Kidney tubule cell (primary cell): Measurements from ENCODE around the gene MPHOSPH9.
"Not testable (repeated sequence)": the region's sequence is repeated elsewhere in the genome, so short reads cannot be mapped to it uniquely, and the experiment has no call there.

Experiments used
- DNase-seq: peaks from one replicate; pipeline ENCODE4 v3.0.0-alpha.2; 2018; ENCODE audit warnings: low spot score

Gene MPHOSPH9

DNA sequence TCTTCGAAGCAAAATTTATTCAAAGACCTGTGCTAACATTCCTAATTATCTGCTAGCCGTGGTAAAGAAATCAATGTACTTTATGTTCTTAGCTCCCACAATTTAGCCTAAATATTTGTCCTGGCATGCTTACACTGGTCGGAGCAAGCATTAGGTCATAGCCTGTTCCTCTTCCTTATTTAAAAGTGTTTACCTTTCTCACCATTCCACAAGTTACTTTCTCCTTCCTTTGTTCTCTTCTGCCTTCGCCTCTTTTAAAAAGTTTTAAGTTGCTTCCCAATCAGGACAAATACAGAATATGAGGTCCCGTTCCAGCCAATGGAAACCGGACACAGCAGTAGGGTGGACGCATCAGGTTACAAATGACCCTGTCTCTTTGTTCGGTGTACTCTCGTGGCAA lies 27.1 kb upstream of the MPHOSPH9 start:
- DNase-seq, result no peak

GRCh38 chr12:123258593-123258992 lies 25.7 kb upstream of the MPHOSPH9 start:
- no peak for DNase-seq

- no peak for DNase-seq
These were observed 22.0 kb upstream of the MPHOSPH9 start for GRCh38 chr12:123254853-123255446.

DNA sequence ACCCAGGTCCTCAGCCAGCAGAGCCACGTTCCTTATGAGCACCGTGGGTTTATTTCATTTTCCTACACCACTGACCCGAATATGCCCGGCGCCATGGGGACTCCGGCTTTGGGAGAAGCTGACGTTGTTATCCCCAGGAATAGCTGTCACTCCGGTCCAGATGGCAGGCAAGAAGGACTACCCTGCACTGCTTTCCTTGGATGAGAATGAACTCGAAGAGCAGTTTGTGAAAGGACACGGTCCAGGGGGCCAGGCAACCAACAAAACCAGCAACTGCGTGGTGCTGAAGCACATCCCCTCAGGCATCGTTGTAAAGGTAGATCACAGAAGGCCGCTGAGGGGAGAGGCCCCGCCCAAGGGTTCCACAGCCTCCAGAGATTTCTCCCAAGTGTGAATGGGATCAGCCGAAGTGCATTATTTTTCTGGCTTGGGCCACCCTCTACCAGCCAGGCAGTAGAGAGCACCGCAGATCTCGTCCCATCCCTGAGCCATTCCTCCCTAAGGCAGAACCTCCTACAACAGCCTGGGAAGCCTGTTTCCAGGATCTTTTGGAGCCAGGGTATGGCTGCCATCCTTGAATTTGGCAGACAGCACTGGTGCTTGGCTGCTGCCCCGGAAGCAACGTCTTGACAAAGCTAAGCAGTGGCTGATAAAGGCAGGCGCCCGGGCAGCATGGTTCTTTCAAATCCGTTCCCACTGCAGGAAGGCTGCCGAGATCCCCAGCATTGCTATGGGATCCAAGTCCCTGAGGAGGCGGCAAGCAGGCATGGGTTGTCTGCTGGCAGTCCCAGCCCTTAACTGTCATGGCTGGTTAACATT lies 20.9 kb upstream of the MPHOSPH9 start:
- DNase-seq, result no peak

DNA sequence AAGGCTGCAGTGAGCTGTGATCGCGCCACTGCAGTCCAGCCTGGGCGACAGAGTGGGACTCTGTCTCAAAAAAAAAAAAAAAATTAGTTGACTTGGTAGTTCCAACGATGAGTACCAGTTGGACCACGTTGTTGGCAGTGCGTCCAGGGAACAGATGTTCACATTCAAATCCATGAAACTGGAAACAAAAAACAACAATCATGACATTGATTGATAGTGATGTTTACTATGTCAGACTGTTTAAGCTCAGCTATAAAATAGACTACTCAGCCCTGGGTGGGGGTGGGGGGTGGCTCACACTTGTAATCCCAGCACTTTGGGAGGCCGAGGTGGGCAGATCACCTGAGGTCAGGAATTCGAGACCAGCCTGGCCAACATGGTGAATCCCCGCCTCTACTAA lies 19.4 kb upstream of the MPHOSPH9 start:
- not testable (repeated sequence) for DNase-seq

GRCh38 chr12:123251403-123252076 lies 18.6 kb upstream of the MPHOSPH9 start:
- DNase-seq, result no peak

DNA sequence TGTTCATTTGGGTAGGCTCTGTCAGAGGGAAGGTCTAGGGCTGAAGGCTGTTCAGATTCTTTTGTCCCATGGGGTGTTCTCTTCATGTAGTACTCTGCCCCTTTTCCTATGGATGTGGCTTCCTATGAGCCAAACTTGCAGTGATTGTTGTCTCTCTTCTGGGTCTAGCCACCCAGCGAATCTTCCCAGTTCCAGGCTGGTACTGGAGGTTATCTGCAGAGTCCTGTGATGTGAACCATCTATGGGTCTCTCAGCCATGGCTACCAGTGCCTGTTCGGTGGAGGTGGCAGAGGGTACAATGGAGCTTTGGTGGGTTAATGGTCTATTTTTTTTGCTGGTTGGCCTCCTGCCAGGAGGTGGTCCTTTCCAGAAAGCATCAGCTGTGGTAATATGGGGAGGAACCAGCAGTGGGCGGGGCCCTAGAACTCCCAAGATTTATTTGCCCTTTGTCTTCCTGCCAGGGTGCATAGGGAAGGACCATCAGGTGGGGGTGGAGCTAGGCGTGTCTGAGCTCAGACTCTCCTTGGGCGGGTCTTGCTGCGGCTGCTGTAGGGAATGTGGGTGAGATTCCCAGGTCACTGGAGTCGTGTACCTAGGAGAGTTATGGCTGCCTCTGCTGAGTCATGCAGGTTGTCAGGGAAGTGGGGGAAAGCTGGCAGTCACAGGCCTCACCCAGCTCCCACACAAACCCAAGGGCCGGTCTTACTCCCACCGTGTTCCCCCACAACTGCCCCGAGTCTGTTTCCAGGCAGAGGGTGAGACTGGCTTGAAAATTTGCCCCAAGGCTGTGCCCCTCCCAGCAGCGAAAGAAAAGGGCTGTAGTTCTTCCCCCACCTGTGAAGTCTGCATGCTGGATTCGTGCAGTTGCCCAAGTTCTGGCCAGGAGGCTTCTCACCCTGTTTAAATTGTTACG lies 17.8 kb upstream of the MPHOSPH9 start:
- DNase-seq, result peak; percentile 98

DNA sequence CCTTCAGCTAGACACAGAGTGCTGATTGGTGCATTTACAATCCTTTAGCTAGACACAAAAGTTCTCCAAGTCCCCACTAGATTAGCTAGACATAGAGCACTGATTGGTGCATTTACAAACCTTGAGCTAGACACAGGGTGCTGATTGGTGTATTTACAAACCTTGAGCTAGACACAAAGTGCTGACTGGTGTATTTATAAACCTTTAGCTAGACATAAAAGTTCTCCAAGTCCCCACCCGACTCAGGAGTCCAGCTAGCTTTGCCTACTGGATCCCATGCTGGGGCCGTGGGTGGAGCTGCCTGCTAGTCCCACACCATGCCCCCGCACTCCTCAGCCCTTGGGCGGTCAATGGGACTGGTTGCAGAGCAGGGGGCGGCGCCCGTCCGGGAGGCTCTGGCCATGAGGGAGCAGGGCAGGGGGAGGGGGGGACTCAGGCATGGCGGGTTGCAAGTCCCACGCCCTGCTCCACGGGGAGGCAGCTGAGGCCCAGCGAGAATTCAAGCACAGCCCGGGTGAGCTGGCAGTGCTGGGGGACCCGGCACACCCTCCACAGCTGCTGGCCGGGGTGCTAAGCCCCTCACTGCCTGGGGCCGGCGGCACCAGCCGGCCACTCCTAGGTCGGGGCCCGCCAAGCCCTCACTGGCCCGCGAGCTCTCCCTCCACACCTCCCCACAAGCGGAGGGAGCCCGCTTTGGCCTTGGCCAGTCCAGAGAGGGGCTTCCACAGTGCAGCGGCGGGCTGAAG lies 16.2 kb upstream of the MPHOSPH9 start:
- not testable (repeated sequence) for DNase-seq

DNA sequence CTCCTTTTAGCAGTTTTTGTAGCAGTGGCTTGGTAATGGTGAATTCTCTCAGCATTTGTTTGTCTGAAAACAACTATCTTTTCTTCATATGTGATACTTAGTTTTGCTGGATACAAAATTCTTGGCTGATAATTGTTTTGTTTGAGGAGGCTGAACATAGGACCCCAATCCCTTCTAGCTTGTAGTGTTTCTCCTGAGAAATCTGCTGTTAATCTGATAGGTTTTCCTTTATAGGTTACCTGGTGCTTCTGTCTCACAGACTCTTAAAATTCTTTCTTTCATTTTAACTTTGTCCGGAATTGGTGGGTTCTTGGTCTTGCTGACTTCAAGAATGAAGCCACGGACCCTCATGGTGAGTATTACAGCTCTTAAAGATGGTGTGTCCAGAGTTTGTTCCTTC lies 15.2 kb upstream of the MPHOSPH9 start:
- DNase-seq, result not testable (repeated sequence)

GRCh38 chr12:123245678-123246077 lies 12.7 kb upstream of the MPHOSPH9 start:
- no peak for DNase-seq

GRCh38 chr12:123243671-123244262 lies 10.8 kb upstream of the MPHOSPH9 start:
- no peak for DNase-seq

- DNase-seq, result no peak
These were observed 9.4 kb upstream of the MPHOSPH9 start for GRCh38 chr12:123242116-123242904.

- DNase-seq, result no peak
These were observed 6.0 kb upstream of the MPHOSPH9 start for GRCh38 chr12:123238961-123239360.

GRCh38 chr12:123238330-123238682 lies 5.4 kb upstream of the MPHOSPH9 start:
- DNase-seq, result no peak

DNA sequence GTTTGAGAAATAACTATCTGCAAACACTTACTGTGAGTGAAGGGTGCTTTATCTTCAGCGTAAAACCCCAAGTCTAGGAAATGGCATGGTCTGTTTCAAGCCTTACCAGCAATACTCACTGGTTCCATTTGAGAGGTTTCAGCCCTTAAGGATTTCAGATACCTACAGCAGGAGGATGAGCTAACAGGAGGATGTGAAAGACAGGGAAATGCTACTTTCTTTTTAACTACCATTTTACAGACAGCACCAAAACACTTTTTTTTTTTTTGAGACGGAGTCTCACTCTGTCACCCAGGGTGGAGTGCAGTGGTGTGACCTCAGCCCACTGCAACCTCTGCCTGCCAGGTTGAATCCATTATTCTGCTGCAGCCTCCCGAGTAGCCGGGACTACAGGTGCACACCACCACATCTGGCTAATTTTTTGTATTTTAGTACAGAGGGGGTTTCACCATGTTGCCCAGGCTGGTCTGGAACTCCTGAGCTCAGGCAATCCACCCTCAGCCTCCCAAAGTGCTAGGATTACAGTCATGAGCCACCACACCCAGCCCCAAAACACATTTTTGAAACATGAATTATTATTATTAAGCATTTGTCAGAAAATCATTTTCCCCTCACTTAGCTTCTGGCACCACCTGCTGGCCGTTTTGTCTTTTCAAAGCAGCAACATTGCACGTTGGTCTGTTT lies 4.8 kb upstream of the MPHOSPH9 start:
- peak; percentile 61 for DNase-seq

- peak; percentile 22 for DNase-seq
These were observed 766 bp upstream of the MPHOSPH9 start for GRCh38 chr12:123233505-123234308.

DNA sequence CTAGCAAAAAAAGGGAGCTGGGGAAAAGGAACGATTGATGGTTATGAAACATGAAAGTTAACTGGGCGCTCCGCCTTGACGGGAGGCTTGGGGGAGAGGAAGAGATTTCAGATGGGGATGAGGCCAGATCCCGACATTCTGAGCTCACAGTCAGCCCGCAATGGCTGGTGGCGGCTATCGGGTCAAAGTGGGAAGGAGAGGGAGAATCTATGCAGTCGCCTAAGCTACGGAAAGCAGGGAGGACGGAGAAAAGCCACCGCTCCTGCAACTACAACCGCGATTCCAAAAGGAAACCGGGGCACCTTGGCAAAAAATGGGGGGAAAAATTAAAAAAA lies 502 bp downstream of the MPHOSPH9 start:
- no peak for DNase-seq

DNA sequence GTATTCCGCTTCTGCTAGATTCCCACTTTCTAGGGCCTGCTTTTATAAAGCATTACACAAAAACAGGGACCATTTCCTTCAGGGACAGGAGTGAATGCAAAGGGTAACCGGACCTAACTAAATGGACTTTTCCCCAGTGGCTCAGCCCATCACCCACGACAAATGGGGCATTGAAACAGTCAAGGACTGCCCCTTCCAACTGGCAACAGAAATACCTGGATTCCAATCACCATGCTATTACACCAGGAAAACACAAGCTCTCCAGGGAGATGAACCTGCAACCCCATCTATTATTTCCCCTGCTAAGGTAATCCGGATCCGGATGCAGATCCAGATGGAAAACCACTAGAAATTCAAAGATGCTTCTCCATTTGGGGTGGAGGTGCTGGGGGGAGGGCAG lies 1.0 kb downstream of the MPHOSPH9 start:
- DNase-seq, result peak; percentile 40

- DNase-seq, result no peak
These were observed 3.9 kb downstream of the MPHOSPH9 start for GRCh38 chr12:123229051-123229450.
